Peyer's patch (tissue), 4 donors: Measurements from ENCODE around the gene CADPS. TPM values are rescaled to one million over a fixed set of nuclear protein-coding genes. Genes with fewer than 3 reads are reported as not detected.

Experiments
- DNase-seq, 3 donors: peaks; one replicate each; pipeline ENCODE4 v3.0.0-alpha.2; 2017 to 2019
- H3K27ac ChIP-seq, 4 donors: fragments of 200-600 bp; sonication (generic); one replicate each; pipeline ENCODE4 v1.5.1; 2016 to 2019
- H3K27me3 ChIP-seq, 2 donors: fragments of 200-600 bp; sonication (generic); one replicate each; pipeline ENCODE4 v1.5.1; 2019
- H3K36me3 ChIP-seq, 3 donors: fragments of 200-600 bp; sonication (generic); one replicate each; pipeline ENCODE4 v1.5.1; 2016 to 2019
- H3K4me1 ChIP-seq, 4 donors: fragments of 200-600 bp; sonication (generic); one replicate each; pipeline ENCODE4 v1.5.1; 2016 to 2019
- H3K4me3 ChIP-seq, 4 donors: fragments of 200-600 bp; sonication (generic); 1 replicate in 3 of 4; 2 replicates in 1 of 4; pipeline ENCODE4 v1.5.1; 2016 to 2019; ENCODE audit warnings: mild to moderate bottlenecking in 1 of 4
- H3K9me3 ChIP-seq, 4 donors: fragments of 200-600 bp; sonication (generic); one replicate each; pipeline ENCODE4 v1.5.1; 2016 to 2019; ENCODE audit warnings: mild to moderate bottlenecking in 1 of 4
- CTCF ChIP-seq, 6 experiments: fragments of 450-650 bp in 4 of 6; fragments of 200-600 bp in 2 of 6; sonication (generic) in 1 of 6; IDR thresholded peaks; one replicate each; pipeline ENCODE4 v1.5.1; 2017 to 2019; ENCODE audit warnings: antibody characterized with exemption in 6 of 6, mild to moderate bottlenecking in 3 of 6, moderate library complexity in 1 of 6
- POLR2A ChIP-seq, 2 donors: fragments of 450-650 bp; IDR thresholded peaks; one replicate each; pipeline ENCODE4 v1.5.1; 2017; ENCODE audit warnings: antibody characterized with exemption in 2 of 2, mild to moderate bottlenecking in 2 of 2, moderate library complexity in 2 of 2
- total RNA-seq, 4 donors: library from RNA; depleted of rRNA; stranded (reverse); fragments of >200 nt; gene quantifications; one replicate each; pipeline ENCODE4 v1.1.0, GENCODE V29; 2016

CADPS gene
- total RNA-seq, 4 donors from 2014 or later, result 6.4 to 29.7 (median 18.1) TPM

GRCh38 chr3:62873451-62873760, 1.8 kb downstream of the CADPS start:
- Histone ChIP-seq H3K9me3 (peaks cover 0 to 8% (median 0%) of the 10 kb centered on the region in 4 donors), H3K27me3 (no peaks in the 10 kb centered on the region), H3K4me3 (peak overlapping the region in 3 of 4 donors; percentile 32 to 75 (median 61)), H3K27ac (peak overlapping the region in 2 of 4 donors; percentile 15 to 73), H3K36me3 (no peaks in the 10 kb centered on the region), H3K4me1 (peaks cover 0 to 11% (median 1%) of the 10 kb centered on the region in 4 donors)
- TF ChIP-seq POLR2A (IDR thresholded peaks at IDR 0.05), result no peak
- TF ChIP-seq CTCF (IDR thresholded peaks at IDR 0.05), result no peak
- DNase-seq, result no peak

- H3K9me3 ChIP-seq, result peaks cover 0 to 8% (median 0%) of the 10 kb centered on the region in 4 donors
- H3K4me1 ChIP-seq, result peaks cover 0 to 11% (median 1%) of the 10 kb centered on the region in 4 donors
- no peaks in the 10 kb centered on the region for H3K27me3 ChIP-seq
- H3K4me3 ChIP-seq, result no peak overlapping the region
- DNase-seq, result no peak
- TF ChIP-seq CTCF (IDR thresholded peaks at IDR 0.05) (no peak), POLR2A (IDR thresholded peaks at IDR 0.05) (no peak)
- no peak overlapping the region for H3K27ac ChIP-seq
- no peaks in the 10 kb centered on the region for H3K36me3 ChIP-seq
These were observed 2.9 kb downstream of the CADPS start for GRCh38 chr3:62872318-62872717.

GRCh38 chr3:62870321-62870720, 4.9 kb downstream of the CADPS start:
- no peaks in the 10 kb centered on the region for H3K36me3 ChIP-seq
- TF ChIP-seq CTCF (IDR thresholded peaks at IDR 0.05) (no peak), POLR2A (IDR thresholded peaks at IDR 0.05) (no peak)
- peaks cover 0 to 4% (median under 1%) of the 10 kb centered on the region in 4 donors for H3K4me1 ChIP-seq
- no peak for DNase-seq
- no peak overlapping the region for H3K4me3 ChIP-seq
- peaks cover 0 to under 1% (median 0%) of the 10 kb centered on the region in 4 donors for H3K9me3 ChIP-seq
- no peak overlapping the region for H3K27ac ChIP-seq
- H3K27me3 ChIP-seq, result no peaks in the 10 kb centered on the region

GRCh38 chr3:62863648-62864047, 11.6 kb downstream of the CADPS start:
- Histone ChIP-seq H3K4me1 (no peaks in the 10 kb centered on the region), H3K36me3 (no peaks in the 10 kb centered on the region), H3K27me3 (no peaks in the 10 kb centered on the region), H3K9me3 (no peaks in the 10 kb centered on the region), H3K4me3 (no peak overlapping the region), H3K27ac (no peak overlapping the region)
- TF ChIP-seq CTCF (IDR thresholded peaks at IDR 0.05) (no peak), POLR2A (IDR thresholded peaks at IDR 0.05) (no peak)
- no peak for DNase-seq

- Histone ChIP-seq H3K4me3 (no peak overlapping the region), H3K4me1 (no peaks in the 10 kb centered on the region), H3K27me3 (no peaks in the 10 kb centered on the region), H3K27ac (no peak overlapping the region), H3K9me3 (no peaks in the 10 kb centered on the region), H3K36me3 (no peaks in the 10 kb centered on the region)
- DNase-seq, result no peak
- no peak for TF ChIP-seq CTCF (IDR thresholded peaks at IDR 0.05)
- TF ChIP-seq POLR2A (IDR thresholded peaks at IDR 0.05), result no peak
These were observed 15.9 kb downstream of the CADPS start for GRCh38 chr3:62859203-62859791.

GRCh38 chr3:62845996-62846395, 29.2 kb downstream of the CADPS start:
- TF ChIP-seq CTCF (IDR thresholded peaks at IDR 0.05), result no peak
- TF ChIP-seq POLR2A (IDR thresholded peaks at IDR 0.05), result no peak
- H3K4me3 ChIP-seq, result no peak overlapping the region
- H3K36me3 ChIP-seq, result no peaks in the 10 kb centered on the region
- H3K27ac ChIP-seq, result no peak overlapping the region
- no peak for DNase-seq
- H3K4me1 ChIP-seq, result no peaks in the 10 kb centered on the region
- no peaks in the 10 kb centered on the region for H3K9me3 ChIP-seq
- H3K27me3 ChIP-seq, result no peaks in the 10 kb centered on the region
